Endothelial cell of umbilical vein (primary cell): ENCODE data around the gene LDLRAD4. TPM values are rescaled to one million over a fixed set of nuclear protein-coding genes. Genes with fewer than 3 reads are reported as not detected.
"Not testable (repeated sequence)": the region's sequence is repeated elsewhere in the genome, so short reads cannot be mapped to it uniquely, and the experiment has no call there.

Source experiments
- BruUV-seq: library from RNA; stranded (reverse); fragments of 400-500 nt; replicated peaks from 2 replicates; lab custom pipeline; 2021; lab: Mats Ljungman, UMichigan
- CTCF ChIA-PET: fragments of 300-600, 350-600 bp; sonication (Branson Sonifier 250); formaldehyde crosslinking; loops from one replicate; lab custom pipeline; 2021; ENCODE audit warnings: antibody characterized with exemption, inconsistent platforms; lab: Charles Lee
- POLR2A ChIA-PET: fragments of 300-600, 350-600 bp; sonication (Branson Sonifier 250); formaldehyde crosslinking; loops from one replicate; lab custom pipeline; 2021; ENCODE audit warnings: antibody characterized with exemption, inconsistent platforms; lab: Charles Lee
- DNase-seq: peaks from one replicate; pipeline ENCODE4 v3.0.0-alpha.2; 2011; ENCODE audit warnings: low read depth, low spot score
- FAIRE-seq: peaks from 2 replicates; lab custom pipeline; 2011; peaks lifted over from hg19 to GRCh38; lab: Jason Lieb, UNC
- H2AFZ ChIP-seq: 2 replicates; pipeline ENCODE4 v1.6.0; 2012; ENCODE audit warnings: low read depth, low read length, control low read depth, inconsistent platforms
- H3K27ac ChIP-seq: 2 replicates; pipeline ENCODE4 v1.5.1; 2011; ENCODE audit warnings: low read depth, mild to moderate bottlenecking, control low read depth, low read length, moderate library complexity; ENCODE audit not compliant: insufficient read depth
- H3K27me3 ChIP-seq, 2 experiments: 2 replicates each; pipeline versions ENCODE4 v1.6.0 to v1.6.1; 2011; ENCODE audit warnings: low read length in 2 of 2, mixed read lengths in 1 of 2; ENCODE audit not compliant: control insufficient read depth in 2 of 2, insufficient read depth in 2 of 2
- H3K36me3 ChIP-seq, 2 experiments: 2 replicates in 1 of 2; 3 replicates in 1 of 2; pipeline ENCODE4 v1.5.1; 2011; ENCODE audit warnings: low read length in 2 of 2, mild to moderate bottlenecking in 1 of 2, moderate library complexity in 1 of 2; ENCODE audit not compliant: control insufficient read depth in 2 of 2, insufficient read depth in 2 of 2; ENCODE audit errors: extremely low read depth in 1 of 2
- H3K4me1 ChIP-seq: 3 replicates; pipeline ENCODE4 v1.5.1; 2011; ENCODE audit warnings: mild to moderate bottlenecking, low read length; ENCODE audit not compliant: control insufficient read depth, insufficient read depth; ENCODE audit errors: extremely low read depth
- H3K4me2 ChIP-seq: 2 replicates; pipeline ENCODE4 v1.6.1; 2011; ENCODE audit warnings: low read length, control low read depth, mixed read lengths; ENCODE audit not compliant: insufficient read depth
- H3K4me3 ChIP-seq, 3 experiments: fragments of 200-600 bp in 1 of 3; sonication (generic), shearing (Covaris generic) in 1 of 3; replicated peaks in 1 of 3; 2 replicates each; pipeline ENCODE4 v1.5.1; 2011 to 2016; ENCODE audit warnings: control low read depth in 3 of 3, low read length in 3 of 3, mild to moderate bottlenecking in 2 of 3, inconsistent platforms in 1 of 3, low read depth in 1 of 3, moderate library complexity in 1 of 3; ENCODE audit not compliant: insufficient read depth in 1 of 3
- H3K79me2 ChIP-seq: 2 replicates; pipeline ENCODE4 v1.6.0; 2012; ENCODE audit warnings: low read length, inconsistent platforms; ENCODE audit not compliant: control insufficient read depth, insufficient read depth
- H3K9ac ChIP-seq: replicated peaks from 2 replicates; pipeline ENCODE3; 2011; ENCODE audit warnings: low read length, control low read depth; ENCODE audit not compliant: insufficient read depth; ENCODE audit errors: extremely low read depth
- H3K9me1 ChIP-seq: replicated peaks from 3 replicates; pipeline ENCODE4 v1.6.0; 2011; ENCODE audit warnings: mild to moderate bottlenecking, low read length; ENCODE audit not compliant: control insufficient read depth, insufficient read depth; ENCODE audit errors: extremely low read depth
- H3K9me3 ChIP-seq: replicated peaks from 2 replicates; pipeline ENCODE4 v1.5.1; 2012; ENCODE audit warnings: low read length, inconsistent platforms; ENCODE audit not compliant: control insufficient read depth, insufficient read depth
- H4K20me1 ChIP-seq: replicated peaks from 2 replicates; pipeline ENCODE3; 2011; ENCODE audit warnings: mild to moderate bottlenecking, low read length; ENCODE audit not compliant: control insufficient read depth, insufficient read depth; ENCODE audit errors: extremely low read depth
- EZH2 ChIP-seq: IDR thresholded peaks from 2 replicates; pipeline ENCODE4 v1.6.1; 2012; ENCODE audit warnings: borderline replicate concordance, low read depth, mild to moderate bottlenecking, moderate library complexity, low read length, inconsistent platforms; ENCODE audit not compliant: severe bottlenecking
- FOS ChIP-seq: IDR thresholded peaks from 2 replicates; pipeline ENCODE4 v1.6.1; 2011; ENCODE audit warnings: mild to moderate bottlenecking, low read length, moderate library complexity, borderline replicate concordance; ENCODE audit not compliant: insufficient read depth
- POLR2AphosphoS5 ChIP-seq: IDR thresholded peaks from 2 replicates; pipeline ENCODE4 v1.6.1; 2012; ENCODE audit warnings: low read depth, mild to moderate bottlenecking, control low read depth, low read length, moderate library complexity; ENCODE audit not compliant: insufficient read depth
- dilution Hi-C: fragments of 300-500 bp; cut with MboI; formaldehyde crosslinking; loops from one replicate; pipeline ENCODE4 v1.15.0; 2019; ENCODE audit warnings: low sequenced_read_pairs; ENCODE audit not compliant: extremely low pct_ligation_motif_present
- intact Hi-C: fragments of 100-400 bp; cut with micrococcal nuclease; formaldehyde crosslinking; loops from one replicate; pipeline ENCODE4 v1.10.0; 2022
- polyA plus RNA-seq, 4 experiments: library from polyadenylated mRNA; depleted of rRNA in 3 of 4; stranded (reverse) in 3 of 4; unstranded in 1 of 4; fragments of >200 nt; gene quantifications; 2 replicates each; pipeline versions ENCODE4 v1.2.1 to v1.2.3, GENCODE V29; 2011 to 2012; ENCODE audit warnings: missing spikeins in 1 of 4
- total RNA-seq: library from RNA; stranded (reverse); gene quantifications from 2 replicates; pipeline ENCODE4 v1.2.3, GENCODE V29; 2021

LDLRAD4 gene
- total and polyA plus RNA-seq, 2 donors (not counting 3 experiments of a cell fraction or from before 2014, with no cell fraction given) = 5.2 to 6.5 TPM

- H2AFZ ChIP-seq, CTCF ChIA-PET, H3K4me2 ChIP-seq, BruUV-seq, H3K9me3 ChIP-seq, dilution Hi-C loops, H3K36me3 ChIP-seq, H3K9ac ChIP-seq, FAIRE-seq, H3K79me2 ChIP-seq, H3K4me3 ChIP-seq, intact Hi-C loops, H3K27ac ChIP-seq, H3K9me1 ChIP-seq, POLR2A ChIA-PET, H4K20me1 ChIP-seq, DNase-seq: not testable (repeated sequence)
- Histone ChIP-seq H3K27me3 (peaks cover 12 to 16% of the 10 kb centered on the region in 2 experiments), H3K4me1 (peaks cover 13% of the 10 kb centered on the region)
These were observed 389.5 kb downstream of the LDLRAD4 start for GRCh38 chr18:13608024-13608562.

GRCh38 chr18:13608791-13609532 is 390.4 kb downstream of the LDLRAD4 start:
- FAIRE-seq (no peak), DNase-seq (no peak)
- Histone ChIP-seq H3K4me2 (no peak overlapping the region), H3K9me3 (no peaks in the 10 kb centered on the region), H3K36me3 (no peaks in the 10 kb centered on the region), H3K9ac (no peak overlapping the region), H3K4me3 (no peak overlapping the region), H2AFZ (no peak overlapping the region), H3K9me1 (no peaks in the 10 kb centered on the region), H3K79me2 (no peaks in the 10 kb centered on the region), H3K27ac (no peak overlapping the region), H4K20me1 (no peaks in the 10 kb centered on the region), H3K4me1 (peaks cover 13% of the 10 kb centered on the region), H3K27me3 (peaks cover 14 to 20% of the 10 kb centered on the region in 2 experiments)
- TF ChIP-seq POLR2AphosphoS5 (no peak), EZH2 (no peak), FOS (no peak)
- POLR2A ChIA-PET = no interaction called here
- CTCF ChIA-PET = interaction anchor here (1.2 kb wide), 1 partner anchor 192 kb away, joined by 3 read pairs; no protein-coding TSS in a partner anchor
- dilution Hi-C loops (no loop called here), intact Hi-C loops (no loop called here)
- no TSS peak for BruUV-seq
